ENCODE results near the gene WDR73. TPM values are rescaled to one million over a fixed set of nuclear protein-coding genes. Genes with fewer than 3 reads are reported as not detected.
"Not testable (repeated sequence)": the region's sequence is repeated elsewhere in the genome, so short reads cannot be mapped to it uniquely, and the experiment has no call there.

WDR73 gene
- total RNA-seq, 1 donor from 2014 or later = 17.3 TPM

DNA sequence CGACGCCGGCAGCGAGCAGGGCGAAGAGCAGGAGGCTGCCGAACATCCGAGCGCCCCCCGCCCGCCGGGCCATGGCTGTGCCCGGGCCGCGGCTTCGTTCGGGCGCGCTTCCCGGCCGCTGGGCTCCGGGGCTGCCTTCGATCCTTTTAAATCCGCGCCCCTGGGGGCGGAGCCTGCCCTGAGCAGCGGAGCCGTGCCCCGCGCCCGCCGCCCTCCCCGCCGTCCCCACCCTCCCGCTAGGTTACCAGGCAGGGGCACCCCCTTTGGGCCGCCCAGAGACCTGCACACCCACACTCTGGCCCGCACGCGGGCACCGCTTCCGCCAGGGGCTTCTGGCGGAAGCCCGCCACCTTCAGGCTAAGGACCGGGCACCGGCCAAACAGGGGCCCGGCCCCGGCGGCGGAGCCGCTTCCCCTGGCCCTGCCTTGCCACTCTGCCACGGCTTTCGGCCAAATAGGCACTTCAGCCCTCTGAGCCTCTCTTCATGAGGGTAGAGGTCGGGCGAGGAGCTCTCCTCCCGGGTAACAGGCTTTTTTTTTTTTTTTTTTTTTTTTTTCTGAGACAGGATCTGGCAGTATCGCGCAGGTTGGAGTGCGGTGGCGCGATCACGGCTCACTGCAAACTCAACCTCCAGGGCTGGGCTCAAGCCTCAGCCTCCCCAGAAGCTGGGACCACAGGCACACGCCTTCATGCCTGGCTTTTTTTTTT is 4.2 kb upstream of the WDR73 start, which contains the start of gene NMB:
NMB (minus strand) TSS at position 120 of the 708 bp plus-strand sequence; CDS start at position 73, 47 bp downstream.
- peak; percentile 62 to 66 for DNase-seq (ENCODE audit: low read depth in 2 of 2)

DNA sequence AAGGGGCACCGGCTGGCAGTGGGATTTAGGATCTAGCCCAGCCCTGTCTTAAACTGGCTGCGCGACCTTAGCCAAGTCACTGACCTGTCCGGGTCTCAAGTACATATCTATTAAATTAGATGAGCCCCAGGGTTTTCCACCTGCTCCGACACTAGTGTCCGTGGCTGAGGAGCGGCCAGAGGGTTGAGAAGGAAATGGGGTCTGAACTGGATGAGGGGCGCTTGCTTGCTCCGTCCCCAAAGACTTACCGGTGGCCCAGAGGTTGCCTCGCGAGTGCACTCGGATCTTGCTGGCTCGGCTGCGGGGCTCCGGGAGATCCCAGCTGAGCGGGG is 3.6 kb upstream of the WDR73 start:
- no peak for DNase-seq (ENCODE audit: low read depth in 2 of 2)

DNA sequence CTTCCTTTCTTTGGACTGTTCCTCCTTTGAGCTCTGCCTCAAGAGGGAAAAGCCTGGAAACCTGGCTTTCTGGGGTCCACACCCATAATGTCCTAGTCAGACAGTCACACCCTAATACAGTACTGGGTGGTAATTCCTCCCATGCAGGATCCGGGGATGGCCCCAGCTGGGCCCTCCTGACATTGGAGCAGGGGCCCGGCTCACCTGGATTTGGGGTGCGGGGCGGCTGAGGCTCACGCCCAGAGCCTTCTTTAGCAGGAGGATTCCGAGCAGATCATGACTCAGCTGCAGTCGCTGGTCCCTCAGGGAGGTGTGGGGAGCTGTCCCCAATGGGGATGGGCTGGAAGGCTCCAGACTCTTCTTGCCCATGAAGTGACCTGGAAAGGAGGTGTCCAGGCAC is 2.9 kb upstream of the WDR73 start:
- DNase-seq (ENCODE audit: low read depth in 2 of 2) = no peak

DNA sequence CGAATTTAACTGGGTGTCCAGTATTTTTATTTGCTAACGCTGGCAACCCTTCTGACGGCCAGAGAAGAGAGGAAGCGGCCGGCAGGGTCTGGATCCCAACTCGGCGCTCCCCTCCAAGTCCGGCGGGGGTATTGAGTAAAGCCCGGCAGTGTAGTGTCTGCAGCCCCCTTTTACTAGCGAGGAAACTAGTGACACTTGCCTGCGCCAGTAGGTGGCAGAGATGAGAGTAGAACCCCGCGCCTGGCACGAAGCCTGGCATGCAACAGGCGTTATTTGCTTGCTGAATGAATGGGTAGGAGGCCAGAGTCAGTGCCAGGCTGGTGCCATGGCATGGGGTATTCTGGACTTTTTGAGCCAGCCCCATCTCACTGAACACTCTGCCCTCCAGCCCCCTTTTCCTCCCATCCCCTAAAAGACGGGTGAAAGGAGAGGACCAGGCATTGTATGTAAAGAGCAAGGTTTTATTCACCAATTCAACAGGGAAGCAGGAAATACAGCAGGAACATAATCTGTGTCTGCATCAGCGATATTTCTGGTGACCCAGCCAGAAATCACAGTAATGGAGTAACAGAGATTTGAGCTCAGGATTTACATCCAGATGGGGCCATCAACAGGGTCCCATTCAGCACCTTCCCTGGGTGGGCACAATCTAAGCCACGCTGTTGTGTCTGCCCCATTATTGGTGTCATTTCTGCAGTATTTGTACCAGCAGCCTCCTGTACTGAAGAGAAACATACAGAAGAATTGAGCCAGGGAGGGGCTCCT is 788 bp upstream of the WDR73 start:
- DNase-seq (ENCODE audit: low read depth in 2 of 2) = peak; percentile 87 to 92

DNA sequence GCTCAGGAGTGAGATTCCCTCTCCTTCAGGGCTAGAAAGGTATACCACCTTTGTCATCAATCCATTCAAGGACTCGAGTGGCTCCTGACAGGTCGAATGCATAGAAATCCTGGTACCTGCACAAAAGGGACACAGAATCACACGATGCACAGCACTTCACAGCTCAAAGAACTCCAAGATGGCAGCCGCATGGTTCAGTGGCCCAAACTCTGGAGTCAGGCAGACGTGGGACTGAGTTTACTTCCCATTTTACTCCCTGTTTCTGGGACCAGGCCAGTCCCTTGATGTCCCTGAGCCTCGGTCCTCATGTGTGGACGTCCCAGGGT is 536 bp downstream of the WDR73 start:
- no peak for DNase-seq (ENCODE audit: low read depth in 2 of 2)

DNA sequence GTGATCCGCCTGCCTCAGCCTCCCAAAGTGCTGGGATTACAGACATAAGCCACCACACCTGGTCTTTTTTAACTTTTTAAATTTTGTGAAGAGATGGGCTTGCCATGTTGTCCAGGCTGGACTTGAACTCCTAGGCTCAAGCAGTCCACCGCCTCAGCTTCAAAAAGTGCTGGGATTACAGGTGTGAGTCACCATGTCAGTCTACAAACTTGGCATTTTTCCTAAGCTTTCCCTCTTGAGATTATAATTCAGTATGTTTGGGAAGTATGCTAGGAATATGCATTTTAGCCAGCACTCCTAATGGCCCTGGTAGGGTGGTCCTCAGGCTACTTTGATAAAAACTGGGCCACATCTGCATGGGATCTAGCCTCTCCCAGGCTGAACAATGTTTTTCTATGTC is 4.4 kb downstream of the WDR73 start:
- DNase-seq (ENCODE audit: low read depth in 2 of 2) = peak in 1 of 2 donors; percentile 18

GRCh38 chr15:84648539-84648938 is 5.5 kb downstream of the WDR73 start:
- no peak for DNase-seq (ENCODE audit: low read depth in 2 of 2)

DNA sequence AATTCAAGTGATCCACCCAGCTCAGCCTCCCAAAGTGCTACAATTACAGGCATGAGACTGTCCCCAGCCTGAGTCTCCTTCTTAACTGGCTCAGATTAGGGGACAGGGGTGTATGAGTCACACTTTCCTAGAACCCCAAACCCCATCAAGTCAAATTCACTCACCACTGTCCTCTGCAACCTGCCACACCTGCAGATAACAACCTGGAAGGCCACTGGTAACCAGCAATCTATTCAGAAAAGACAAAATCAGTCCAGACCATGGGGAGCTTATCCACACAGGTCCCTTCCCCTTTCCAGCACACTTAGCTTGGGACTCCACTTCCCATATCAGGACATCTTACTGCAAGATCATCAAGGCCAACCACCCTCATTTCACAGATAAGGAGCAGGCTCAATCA is 6.4 kb downstream of the WDR73 start:
- DNase-seq (ENCODE audit: low read depth in 2 of 2) = no peak

- DNase-seq (ENCODE audit: low read depth in 2 of 2) = no peak
Measured at GRCh38 chr15:84645997-84646396, 8.1 kb downstream of the WDR73 start.

DNA sequence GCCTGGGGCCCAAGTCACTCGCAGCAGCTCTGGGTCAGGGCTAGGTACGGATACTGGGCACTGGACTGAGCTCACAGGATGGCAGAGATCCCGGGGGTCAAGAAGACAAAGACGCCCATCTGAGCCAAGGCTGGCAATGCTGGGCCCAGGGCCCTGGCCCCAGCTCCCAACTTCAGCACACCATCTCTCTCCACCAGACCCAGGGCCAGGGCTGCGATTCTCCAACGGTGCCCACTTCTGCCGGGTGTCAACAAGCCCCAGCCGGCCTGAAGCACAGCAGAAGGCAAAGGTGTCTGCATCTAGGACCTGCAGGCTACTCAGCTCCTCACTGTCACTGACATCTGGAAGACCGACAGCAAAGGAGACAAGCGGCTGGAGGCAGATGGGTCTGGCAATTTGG is 8.6 kb downstream of the WDR73 start:
- no peak for DNase-seq (ENCODE audit: low read depth in 2 of 2)

GRCh38 chr15:84643838-84644237 is 10.2 kb downstream of the WDR73 start:
- DNase-seq (ENCODE audit: low read depth in 2 of 2) = no peak

GRCh38 chr15:84642640-84643039 is 11.4 kb downstream of the WDR73 start:
- not testable (repeated sequence) for DNase-seq (ENCODE audit: low read depth in 2 of 2)

GRCh38 chr15:84641871-84642270 is 12.2 kb downstream of the WDR73 start:
- DNase-seq (ENCODE audit: low read depth in 2 of 2) = not testable (repeated sequence)

GRCh38 chr15:84638103-84638502 is 16.0 kb downstream of the WDR73 start:
- DNase-seq (ENCODE audit: low read depth in 2 of 2) = no peak

DNA sequence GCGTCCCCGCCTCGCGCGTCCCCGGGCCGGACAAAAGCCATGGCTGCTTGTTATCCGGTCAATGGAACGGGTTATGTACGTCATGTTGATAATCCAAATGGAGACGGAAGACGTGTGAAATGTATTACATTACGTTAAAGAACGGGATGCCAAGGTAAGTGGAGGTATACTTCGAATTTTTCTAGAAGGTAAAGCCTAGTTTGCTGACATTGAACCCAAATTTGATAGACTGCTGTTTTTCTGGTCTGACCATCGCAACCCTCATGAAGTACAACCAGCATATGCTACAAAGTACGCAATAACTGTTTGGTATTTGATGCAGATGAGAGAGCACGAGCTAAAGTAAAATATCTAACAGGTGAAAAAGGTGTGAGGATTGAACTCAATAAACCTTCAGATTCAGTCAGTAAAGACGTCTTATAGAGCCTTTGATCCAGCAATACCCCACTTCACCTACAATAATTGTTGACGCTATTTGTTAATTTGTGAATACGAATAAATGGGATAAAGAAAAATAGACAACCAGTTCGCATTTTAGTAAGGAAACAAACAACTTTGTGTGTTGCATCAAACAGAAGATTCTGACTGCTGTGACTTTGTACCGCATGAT is 19.8 kb downstream of the WDR73 start:
- DNase-seq (ENCODE audit: low read depth in 2 of 2) = peak in 1 of 2 donors; percentile 47

DNA sequence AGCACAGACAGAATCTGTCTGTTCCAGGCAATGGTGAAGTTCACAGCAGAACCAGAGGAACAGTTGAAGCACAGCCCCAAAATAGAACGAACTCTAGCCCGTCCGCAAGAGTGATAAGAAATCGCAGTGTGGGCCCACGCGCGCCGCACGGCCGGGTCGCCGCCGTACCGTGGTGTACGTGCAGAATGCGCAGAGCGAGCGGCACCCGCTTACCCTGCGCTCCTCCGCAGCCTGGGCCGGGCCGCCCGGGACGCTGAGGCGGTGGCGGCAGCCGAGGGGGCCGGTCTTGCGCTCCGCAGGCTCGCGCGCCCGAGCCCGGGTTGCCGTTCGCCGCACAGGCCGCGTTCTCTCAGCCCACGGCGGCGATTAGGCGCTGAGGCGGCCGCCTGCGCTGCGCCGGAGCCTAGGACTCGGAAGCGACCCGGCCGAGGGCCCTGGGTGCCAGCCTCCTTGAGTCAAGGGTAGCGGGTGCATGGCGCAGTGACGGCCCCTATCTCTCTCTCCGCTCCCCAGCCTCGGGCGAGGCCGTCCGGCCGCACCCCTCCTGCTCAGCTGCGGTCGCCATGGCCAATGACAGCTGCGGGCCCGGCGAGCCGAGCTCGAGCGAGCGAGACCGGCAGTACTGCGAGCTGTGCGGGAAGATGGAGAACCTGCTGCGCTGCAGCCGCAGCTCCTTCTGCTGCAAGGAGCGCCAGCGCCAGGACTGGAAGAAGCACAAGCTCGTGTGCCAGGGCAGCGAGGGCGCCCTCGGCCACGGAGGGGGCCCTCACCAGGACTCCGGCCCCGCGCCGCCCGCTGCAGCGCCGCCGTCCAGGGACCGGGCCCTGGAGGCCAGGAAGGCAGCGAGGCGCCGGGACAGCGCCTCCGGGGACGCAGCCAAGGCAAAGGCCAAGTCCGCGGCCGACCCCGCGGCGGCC is 20.5 kb downstream of the WDR73 start:
- DNase-seq (ENCODE audit: low read depth in 2 of 2) = peak; percentile 84 to 86

DNA sequence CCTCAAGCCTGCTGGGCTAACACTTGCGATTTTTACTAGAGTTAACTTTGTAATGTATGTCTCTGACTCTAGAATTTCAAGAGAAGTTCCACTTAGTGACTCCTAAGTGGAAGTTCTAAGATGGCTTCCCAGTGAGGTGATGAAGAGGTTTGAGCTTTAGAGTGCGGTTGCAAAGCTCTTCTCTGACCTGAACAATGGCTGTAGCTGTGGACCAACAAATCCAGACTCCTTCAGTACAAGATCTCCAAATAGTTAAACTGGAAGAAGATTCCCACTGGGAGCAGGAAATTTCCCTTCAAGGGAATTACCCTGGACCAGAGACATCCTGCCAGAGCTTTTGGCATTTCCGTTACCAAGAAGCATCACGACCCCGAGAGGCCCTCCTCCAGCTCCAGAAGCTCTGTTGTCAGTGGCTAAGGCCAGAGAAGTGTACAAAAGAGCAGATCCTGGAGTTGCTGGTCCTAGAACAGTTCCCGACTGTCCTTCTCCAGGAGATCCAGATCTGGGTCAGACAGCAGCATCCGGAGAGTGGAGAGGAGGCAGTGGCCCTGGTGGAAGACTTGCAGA is 22.3 kb downstream of the WDR73 start:
- peak in 1 of 2 donors; percentile 36 for DNase-seq (ENCODE audit: low read depth in 2 of 2)

- no peak for DNase-seq (ENCODE audit: low read depth in 2 of 2)
Measured at GRCh38 chr15:84629033-84629432, 25.1 kb downstream of the WDR73 start.

DNA sequence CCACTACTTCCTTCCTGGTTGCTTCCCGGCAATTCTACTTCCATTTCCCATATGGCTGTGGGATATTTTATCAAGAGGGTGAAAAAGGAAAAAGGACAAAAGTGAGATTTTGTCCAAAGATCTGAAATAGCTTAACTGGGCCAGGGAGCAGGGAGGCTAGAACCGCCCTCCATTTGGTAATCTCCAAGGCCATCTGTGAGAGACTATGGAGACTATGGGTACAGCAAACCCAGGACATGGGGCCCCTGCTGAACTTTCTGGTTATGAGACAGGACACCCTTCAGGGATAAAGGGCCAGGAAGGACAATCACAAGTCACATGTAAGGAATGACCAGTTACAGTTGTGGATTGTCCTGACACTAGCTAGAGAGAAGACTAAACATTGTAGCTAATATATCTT is 29.0 kb downstream of the WDR73 start:
- no peak for DNase-seq (ENCODE audit: low read depth in 2 of 2)

DNA sequence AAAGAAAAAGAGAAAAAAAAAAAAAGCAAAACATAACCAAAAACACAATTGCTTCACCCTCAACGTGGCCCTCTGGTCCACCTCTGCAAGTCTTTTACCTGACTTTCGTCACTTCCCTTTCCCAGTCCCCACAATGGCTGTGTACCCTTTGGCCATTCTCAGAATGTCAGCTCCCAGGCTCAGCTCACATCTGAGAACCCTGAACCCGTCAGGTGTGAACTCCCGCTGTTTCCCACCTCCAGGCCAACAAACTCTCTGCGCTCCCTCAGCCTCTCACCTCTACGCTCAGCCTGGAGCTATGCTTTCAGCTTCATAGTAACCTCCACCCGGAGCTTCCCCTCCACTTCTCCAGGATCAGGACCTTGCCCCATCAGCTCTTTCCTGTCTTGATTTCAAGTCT is 29.7 kb downstream of the WDR73 start:
- DNase-seq (ENCODE audit: low read depth in 2 of 2) = no peak

- DNase-seq (ENCODE audit: low read depth in 2 of 2) = no peak
Measured at GRCh38 chr15:84621358-84621979, 32.6 kb downstream of the WDR73 start.

Measured in lung microvascular endothelial cell (primary cell).